ENCODE data around the gene HEATR5B.
"Not testable (repeated sequence)": the region's sequence is repeated elsewhere in the genome, so short reads cannot be mapped to it uniquely, and the experiment has no call there.

The HEATR5B gene

GRCh38 chr2:37068686-37069085 is 15.5 kb downstream of the HEATR5B start:
- in situ Hi-C loops (cut with MboI; ENCODE audit: low sequenced_read_pairs) = no loop called here

GRCh38 chr2:37061776-37062175 is 22.4 kb downstream of the HEATR5B start:
- in situ Hi-C loops (cut with MboI; ENCODE audit: low sequenced_read_pairs) = no loop called here

GRCh38 chr2:37061013-37061711 is 23.0 kb downstream of the HEATR5B start:
- in situ Hi-C loops (cut with MboI; ENCODE audit: low sequenced_read_pairs) = no loop called here

- in situ Hi-C loops (cut with MboI; ENCODE audit: low sequenced_read_pairs) = no loop called here
Observed at GRCh38 chr2:37060446-37060845, 23.7 kb downstream of the HEATR5B start.

- in situ Hi-C loops (cut with MboI; ENCODE audit: low sequenced_read_pairs) = no loop called here
Observed at GRCh38 chr2:37059841-37060240, 24.3 kb downstream of the HEATR5B start.

GRCh38 chr2:37052600-37053332 is 31.4 kb downstream of the HEATR5B start:
- in situ Hi-C loops (cut with MboI; ENCODE audit: low sequenced_read_pairs) = no loop called here

GRCh38 chr2:37039580-37039979 is 44.6 kb downstream of the HEATR5B start:
- in situ Hi-C loops (cut with MboI; ENCODE audit: low sequenced_read_pairs) = no loop called here

GRCh38 chr2:37037771-37038170 is 46.4 kb downstream of the HEATR5B start:
- in situ Hi-C loops (cut with MboI; ENCODE audit: low sequenced_read_pairs) = no loop called here

- in situ Hi-C loops (cut with MboI; ENCODE audit: low sequenced_read_pairs) = no loop called here
Observed at GRCh38 chr2:37029758-37030157, 54.4 kb downstream of the HEATR5B start.

GRCh38 chr2:37026050-37026449 is 58.1 kb downstream of the HEATR5B start:
- in situ Hi-C loops (cut with MboI; ENCODE audit: low sequenced_read_pairs) = no loop called here

GRCh38 chr2:37020887-37021796 is 63.0 kb downstream of the HEATR5B start:
- in situ Hi-C loops (cut with MboI; ENCODE audit: low sequenced_read_pairs) = no loop called here

- in situ Hi-C loops (cut with MboI; ENCODE audit: low sequenced_read_pairs) = no loop called here
Observed at GRCh38 chr2:37020212-37020886, 63.8 kb downstream of the HEATR5B start.

GRCh38 chr2:37013315-37013641 is 70.9 kb downstream of the HEATR5B start:
- in situ Hi-C loops (cut with MboI; ENCODE audit: low sequenced_read_pairs) = no loop called here

GRCh38 chr2:37011130-37011529 is 73.0 kb downstream of the HEATR5B start:
- in situ Hi-C loops (cut with MboI; ENCODE audit: low sequenced_read_pairs) = no loop called here

- in situ Hi-C loops (cut with MboI; ENCODE audit: low sequenced_read_pairs) = no loop called here
Observed at GRCh38 chr2:37005118-37005868, 78.9 kb downstream of the HEATR5B start.

- in situ Hi-C loops (cut with MboI; ENCODE audit: low sequenced_read_pairs) = no loop called here
Observed at GRCh38 chr2:37000988-37001556, 83.1 kb downstream of the HEATR5B start.

GRCh38 chr2:37000318-37000717 is 83.9 kb downstream of the HEATR5B start:
- in situ Hi-C loops (cut with MboI; ENCODE audit: low sequenced_read_pairs) = no loop called here

GRCh38 chr2:36999416-36999815 is 84.8 kb downstream of the HEATR5B start:
- in situ Hi-C loops (cut with MboI; ENCODE audit: low sequenced_read_pairs) = not testable (repeated sequence)

- in situ Hi-C loops (cut with MboI; ENCODE audit: low sequenced_read_pairs) = no loop called here
Observed at GRCh38 chr2:36993841-36994620, 90.1 kb downstream of the HEATR5B start.

Data from hTERT RPE-1 (cell line).